Measurements from ENCODE around the gene ARF6. TPM values are rescaled to one million over a fixed set of nuclear protein-coding genes. Genes with fewer than 3 reads are reported as not detected.
A peak's percentile ranks its signal among the peaks of the same experiment; 100 is the strongest.
"Not testable (repeated sequence)": the region's sequence is repeated elsewhere in the genome, so short reads cannot be mapped to it uniquely, and the experiment has no call there.

The ARF6 gene
- total RNA-seq, 8 experiments from 2014 or later = 12.5 to 48.9 (median 29.2) TPM

DNA sequence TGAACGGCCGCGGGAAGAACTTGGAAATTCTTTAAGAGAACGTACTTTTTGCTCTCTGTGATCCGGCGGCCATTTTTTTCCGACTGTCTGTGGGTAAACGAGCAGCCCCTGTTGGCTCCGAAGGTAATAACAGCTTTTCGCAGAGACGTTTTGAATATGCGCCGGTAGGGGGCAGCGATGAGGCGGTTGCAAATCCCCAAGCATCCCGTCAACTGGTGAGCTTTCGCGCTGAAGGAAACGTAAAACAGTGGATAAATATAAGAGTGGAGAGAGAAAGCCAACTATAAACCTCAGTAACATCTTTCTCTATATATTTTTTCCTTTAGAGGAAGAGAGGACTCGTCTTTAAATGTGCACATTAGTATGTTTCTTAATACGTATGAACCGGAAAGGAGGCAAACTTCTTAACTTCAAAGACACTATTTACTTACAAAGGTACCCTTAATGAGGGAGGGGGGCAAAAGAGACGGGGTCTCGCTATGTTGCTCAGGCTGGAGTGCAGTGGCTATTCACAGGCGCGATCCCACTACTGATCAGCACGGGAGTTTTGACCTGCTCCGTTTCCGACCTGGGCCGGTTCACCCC, 30.7 kb upstream of the ARF6 start:
- in situ Hi-C loops (cut with MboI; ENCODE audit: low pct_unique_long_range_greater_than_20kb in 2 of 9, low sequenced_read_pairs in 9 of 9, unreplicated experiment in 9 of 9) = loop anchor here in 8 of 9 experiments (10.0 to 25.0 kb wide), 2 partner anchors 243 to 250 kb away; partner anchors contain the start of gene VCPKMT (in 5 of the 8)
- Histone ChIP-seq H3K4me1 (replicated peaks in 1 of 2) (peaks cover 3 to 6% of the 10 kb centered on the region in 2 donors), H3K27ac (peak overlapping the region; percentile 88 to 93), H3K4me3 (peak overlapping the region; percentile 59 to 81 (median 62))
- peak; percentile 13 to 34 (median 22) for ATAC-seq (replicated peaks in 6 of 8)
- 0 to 7% (median 0%) methylated on average over 5 to 21 of the region's 30 CpGs; no CpG with 5 or more reads in 2 of the 10 experiments for WGBS, 10 experiments

DNA sequence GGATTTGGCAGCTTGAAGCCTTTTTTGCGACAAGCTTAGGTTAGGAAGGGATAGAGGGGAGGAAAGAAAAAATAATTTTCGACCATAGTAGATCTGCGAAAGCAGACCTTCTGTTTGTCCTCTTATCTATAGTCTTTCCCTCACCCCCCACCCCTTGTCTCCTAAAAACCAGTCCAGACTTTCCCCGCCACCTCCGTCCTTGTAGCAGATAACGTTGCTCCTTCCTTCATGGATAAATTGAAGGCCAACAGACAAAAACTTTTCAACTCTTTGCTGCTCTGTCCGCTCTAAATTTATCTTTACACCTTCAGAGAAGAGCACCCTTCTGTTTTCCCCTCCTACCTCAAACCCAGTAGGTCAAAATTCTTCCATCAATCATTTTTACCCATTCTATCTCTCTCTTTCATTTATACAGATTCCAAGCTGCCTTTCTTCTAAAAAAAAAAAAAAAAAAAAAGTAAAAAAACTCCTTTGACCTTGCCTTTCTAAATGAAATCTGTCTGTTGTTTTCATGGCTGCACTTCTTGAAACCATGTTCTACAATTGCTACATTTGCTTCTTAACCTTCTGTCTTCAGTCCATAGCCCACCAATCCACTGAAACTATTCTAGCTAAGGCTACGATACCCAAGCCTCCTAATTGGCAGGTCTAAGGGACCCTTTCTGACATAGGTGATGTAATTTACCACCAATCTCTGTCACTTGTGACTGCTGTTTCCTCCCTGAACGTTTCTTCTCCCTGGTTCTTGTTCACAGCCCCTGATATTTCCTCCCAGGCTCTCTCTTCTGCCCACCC, 29.2 kb upstream of the ARF6 start:
- Histone ChIP-seq H3K4me1 (replicated peaks in 1 of 2) (peaks cover 3 to 7% of the 10 kb centered on the region in 2 donors), H3K4me3 (peak overlapping the region; percentile 59 to 81 (median 62)), H3K27ac (peak overlapping the region; percentile 74 to 82)
- in situ Hi-C loops (cut with MboI; ENCODE audit: low pct_unique_long_range_greater_than_20kb in 2 of 9, low sequenced_read_pairs in 9 of 9, unreplicated experiment in 9 of 9) = loop anchor here in 8 of 9 experiments (10.0 to 25.0 kb wide), 2 partner anchors 241 to 249 kb away; partner anchors contain the start of gene VCPKMT (in 5 of the 8)
- 5 to 50% (median 24%) methylated on average over 1 to 9 of the region's 9 CpGs for WGBS, 10 experiments
- no peak for ATAC-seq (replicated peaks in 6 of 8)

DNA sequence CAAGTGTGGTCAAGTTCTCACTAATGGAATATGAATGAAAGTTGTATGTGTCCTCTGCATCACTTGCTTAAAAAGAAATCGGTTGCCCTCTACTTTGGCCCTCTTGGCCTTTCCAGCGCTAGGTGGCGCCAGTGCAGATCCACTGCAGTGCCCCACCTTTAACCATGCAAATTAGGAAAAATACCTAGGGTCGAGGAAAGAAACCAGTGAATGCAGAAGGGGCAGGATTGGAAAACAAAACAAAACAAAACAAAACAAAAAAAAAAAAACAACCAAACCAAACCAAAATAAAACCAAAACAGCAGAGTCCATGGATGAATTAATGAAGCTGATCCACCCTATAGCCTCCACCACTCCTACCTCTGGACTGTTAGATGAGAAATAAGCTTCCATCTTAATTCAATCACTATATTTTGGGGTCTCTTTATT, 27.4 kb upstream of the ARF6 start:
- H3K4me1 ChIP-seq (replicated peaks in 1 of 2) = peaks cover 3 to 12% of the 10 kb centered on the region in 2 donors
- no peak for ATAC-seq (replicated peaks in 6 of 8)
- in situ Hi-C loops (cut with MboI; ENCODE audit: low pct_unique_long_range_greater_than_20kb in 2 of 9, low sequenced_read_pairs in 9 of 9, unreplicated experiment in 9 of 9) = loop anchor here in 8 of 9 experiments (10.0 to 25.0 kb wide), 2 partner anchors 239 to 247 kb away; partner anchors contain the start of gene VCPKMT (in 5 of the 8)
- H3K4me3 ChIP-seq = no peak overlapping the region
- WGBS, 10 experiments = 0 to 33% (median 0%) methylated on average over 1 to 4 of the region's 4 CpGs
- H3K27ac ChIP-seq = no peak overlapping the region

DNA sequence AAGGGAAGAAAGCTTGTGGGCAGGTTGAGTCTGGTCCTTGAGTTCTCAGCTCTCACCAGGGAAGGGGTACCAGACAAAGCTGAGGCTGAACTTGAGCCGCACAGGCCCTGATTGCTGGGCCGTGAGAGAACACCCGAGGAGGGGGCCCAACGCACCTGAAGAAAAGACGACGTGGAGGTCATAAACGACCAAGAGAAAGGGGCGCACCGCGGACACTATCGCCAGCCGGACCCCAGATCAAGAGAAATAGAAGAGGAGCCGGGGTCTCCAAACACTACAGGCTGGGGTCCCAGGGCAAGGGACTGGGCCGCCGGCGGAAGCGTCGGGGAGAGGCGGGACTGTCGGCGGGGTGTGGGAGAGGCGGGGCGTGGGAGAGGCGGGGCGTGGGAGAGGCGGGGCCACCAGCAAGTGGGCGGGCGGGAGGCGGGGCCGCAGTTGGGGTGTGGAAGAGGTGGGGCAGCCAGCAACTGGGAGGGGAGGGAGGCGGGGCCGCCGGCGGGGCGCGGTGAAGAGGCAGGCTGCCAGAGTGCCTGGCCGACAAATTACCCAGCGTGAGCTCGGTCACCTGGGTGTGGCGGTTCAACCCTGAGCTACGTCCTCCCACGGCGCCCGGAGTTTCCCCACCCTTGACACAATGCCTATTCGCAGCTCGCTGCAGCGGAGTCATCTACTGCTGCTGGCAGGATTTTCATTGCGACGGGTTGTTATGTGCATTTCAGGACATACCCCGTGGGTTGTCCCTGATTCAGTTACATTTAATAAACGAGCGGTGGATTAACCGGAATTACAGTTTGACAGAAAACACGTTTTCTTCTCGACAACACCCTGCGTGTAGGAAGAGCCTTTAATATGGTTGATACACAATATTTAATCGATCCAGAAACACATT, 24.8 kb upstream of the ARF6 start:
- Histone ChIP-seq H3K4me3 (peak overlapping the region; percentile 35 to 51 (median 47)), H3K4me1 (replicated peaks in 1 of 2) (peaks cover 3 to 12% of the 10 kb centered on the region in 2 donors), H3K27ac (peak overlapping the region; percentile 74 to 78)
- 0 to 37% (median 9%) methylated on average over 2 to 13 of the region's 57 CpGs for WGBS, 10 experiments
- peak; percentile 94 to 98 (median 96) for ATAC-seq (replicated peaks in 6 of 8)
- in situ Hi-C loops (cut with MboI; ENCODE audit: low pct_unique_long_range_greater_than_20kb in 2 of 9, low sequenced_read_pairs in 9 of 9, unreplicated experiment in 9 of 9) = loop anchor here in 8 of 9 experiments (10.0 to 25.0 kb wide), 2 partner anchors 237 to 244 kb away; partner anchors contain the start of gene VCPKMT (in 5 of the 8)

DNA sequence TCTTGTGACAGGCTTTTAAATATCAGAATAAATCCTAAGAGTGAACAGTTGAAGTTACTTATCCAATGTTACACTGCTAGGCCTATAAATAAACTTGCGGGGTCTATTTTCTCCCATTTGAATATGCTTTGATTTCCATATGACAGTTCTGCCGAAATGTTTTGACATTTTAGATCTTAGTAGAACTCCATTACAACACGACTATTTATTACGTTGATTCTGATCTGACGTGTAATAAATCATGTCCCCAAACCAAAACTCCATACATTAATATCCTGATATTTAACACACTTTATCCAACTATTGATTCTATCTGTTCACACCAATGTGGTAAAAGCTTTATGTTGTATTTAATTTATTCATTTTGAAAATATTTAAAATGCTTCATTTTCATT, 24.2 kb upstream of the ARF6 start:
- in situ Hi-C loops (cut with MboI; ENCODE audit: low pct_unique_long_range_greater_than_20kb in 2 of 9, low sequenced_read_pairs in 9 of 9, unreplicated experiment in 9 of 9) = loop anchor here in 8 of 9 experiments (10.0 to 25.0 kb wide), 2 partner anchors 236 to 244 kb away; partner anchors contain the start of gene VCPKMT (in 5 of the 8)
- Histone ChIP-seq H3K4me3 (peak overlapping the region; percentile 35 to 51 (median 47)), H3K4me1 (replicated peaks in 1 of 2) (peaks cover 3 to 11% of the 10 kb centered on the region in 2 donors), H3K27ac (peak overlapping the region; percentile 59 to 60)
- WGBS, 10 experiments = 0 to 74% (median 39%) methylated on average over 2 to 5 of the region's 5 CpGs
- peak in 1 of 8 experiments; percentile 1 for ATAC-seq (replicated peaks in 6 of 8)

DNA sequence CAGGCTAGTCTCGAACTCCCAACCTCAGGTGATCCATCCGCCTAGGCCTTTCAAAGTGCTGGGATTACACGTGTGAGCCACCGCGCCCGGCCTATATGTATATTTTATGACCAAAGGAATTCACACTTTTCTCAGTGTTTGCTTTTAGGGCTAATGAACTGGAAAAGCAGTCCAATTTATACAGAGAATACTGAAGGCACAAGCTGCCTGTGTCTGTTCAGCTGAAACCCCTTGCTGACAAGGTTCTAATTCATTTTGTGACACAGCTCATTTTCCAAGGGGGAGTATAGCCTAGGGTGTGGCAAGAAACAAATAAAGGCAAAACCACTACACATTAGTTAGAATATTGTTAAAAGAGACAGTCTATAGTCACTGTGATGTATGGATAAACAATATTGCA, 22.0 kb upstream of the ARF6 start:
- no peak for ATAC-seq (replicated peaks in 6 of 8)
- H3K27ac ChIP-seq = no peak overlapping the region
- H3K4me3 ChIP-seq = no peak overlapping the region
- H3K4me1 ChIP-seq (replicated peaks in 1 of 2) = peaks cover 0 to 5% of the 10 kb centered on the region in 2 donors
- in situ Hi-C loops (cut with MboI; ENCODE audit: low pct_unique_long_range_greater_than_20kb in 2 of 9, low sequenced_read_pairs in 9 of 9, unreplicated experiment in 9 of 9) = loop anchor here in 5 of 9 experiments (25.0 kb wide), 1 partner anchor 241 kb away; the partner anchor contains the start of gene VCPKMT (in 5 of the 5)
- 60 to 86% (median 73%) methylated on average over 1 to 6 of the region's 6 CpGs; no CpG with 5 or more reads in 4 of the 10 experiments for WGBS, 10 experiments

DNA sequence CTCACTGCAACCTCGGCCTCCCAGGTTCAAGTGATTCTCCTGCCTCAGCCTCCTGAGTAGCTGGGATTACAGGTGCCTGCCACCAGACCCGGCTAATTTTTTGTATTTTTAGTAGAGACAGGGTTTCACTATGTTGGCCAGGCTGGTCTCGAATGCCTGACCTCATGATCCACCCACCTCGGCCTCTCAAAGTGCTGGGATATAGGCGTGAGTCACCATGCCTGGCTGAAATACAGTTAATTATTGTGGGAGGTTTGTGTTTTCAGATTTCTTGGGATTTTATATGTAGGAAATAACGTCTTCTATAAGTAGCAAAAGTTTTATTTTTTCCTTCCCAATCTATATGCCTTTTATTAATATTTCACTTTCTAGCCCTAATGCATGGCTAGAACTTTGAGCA, 19.3 kb upstream of the ARF6 start:
- not testable (repeated sequence) for ATAC-seq (replicated peaks in 6 of 8); H3K4me1 ChIP-seq (replicated peaks in 1 of 2); H3K27ac ChIP-seq; H3K4me3 ChIP-seq
- in situ Hi-C loops (cut with MboI; ENCODE audit: low pct_unique_long_range_greater_than_20kb in 2 of 9, low sequenced_read_pairs in 9 of 9, unreplicated experiment in 9 of 9) = loop anchor here in 5 of 9 experiments (25.0 kb wide), 1 partner anchor 239 kb away; the partner anchor contains the start of gene VCPKMT (in 5 of the 5)
- 10 to 88% (median 74%) methylated on average over 1 to 5 of the region's 6 CpGs; no CpG with 5 or more reads in 2 of the 10 experiments for WGBS, 10 experiments

DNA sequence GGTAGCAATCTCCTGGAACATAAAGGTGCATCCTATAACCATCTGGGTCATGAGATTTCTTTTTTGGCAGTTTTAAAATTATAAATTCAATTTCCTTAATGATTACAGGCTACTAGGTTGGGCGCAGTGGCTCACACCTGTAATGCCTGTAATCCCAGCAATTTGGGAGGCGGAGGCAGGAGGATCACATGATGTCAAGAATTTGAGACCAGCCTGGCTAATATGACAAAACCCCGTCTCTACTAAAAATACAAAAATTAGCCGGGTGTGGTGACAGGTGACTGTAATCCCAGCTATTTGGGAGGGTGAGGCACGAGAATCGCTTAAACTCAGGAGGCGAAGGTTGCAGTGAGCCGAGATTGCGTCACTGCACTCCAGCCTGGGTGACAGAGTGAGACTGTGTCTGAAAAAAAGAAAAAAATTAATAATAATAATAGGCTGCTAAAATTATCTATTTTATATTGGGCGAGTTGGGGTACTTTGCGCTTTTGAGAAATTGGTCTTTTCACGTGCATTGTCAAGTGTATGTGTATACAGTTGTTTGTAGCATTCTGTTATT, 17.2 kb upstream of the ARF6 start:
- Histone ChIP-seq H3K4me1 (replicated peaks in 1 of 2) (no peaks in the 10 kb centered on the region), H3K4me3 (no peak overlapping the region), H3K27ac (no peak overlapping the region)
- in situ Hi-C loops (cut with MboI; ENCODE audit: low pct_unique_long_range_greater_than_20kb in 2 of 9, low sequenced_read_pairs in 9 of 9, unreplicated experiment in 9 of 9) = no loop called here
- 73 to 94% (median 88%) methylated on average over 3 to 12 of the region's 12 CpGs for WGBS, 10 experiments
- ATAC-seq (replicated peaks in 6 of 8) = no peak

DNA sequence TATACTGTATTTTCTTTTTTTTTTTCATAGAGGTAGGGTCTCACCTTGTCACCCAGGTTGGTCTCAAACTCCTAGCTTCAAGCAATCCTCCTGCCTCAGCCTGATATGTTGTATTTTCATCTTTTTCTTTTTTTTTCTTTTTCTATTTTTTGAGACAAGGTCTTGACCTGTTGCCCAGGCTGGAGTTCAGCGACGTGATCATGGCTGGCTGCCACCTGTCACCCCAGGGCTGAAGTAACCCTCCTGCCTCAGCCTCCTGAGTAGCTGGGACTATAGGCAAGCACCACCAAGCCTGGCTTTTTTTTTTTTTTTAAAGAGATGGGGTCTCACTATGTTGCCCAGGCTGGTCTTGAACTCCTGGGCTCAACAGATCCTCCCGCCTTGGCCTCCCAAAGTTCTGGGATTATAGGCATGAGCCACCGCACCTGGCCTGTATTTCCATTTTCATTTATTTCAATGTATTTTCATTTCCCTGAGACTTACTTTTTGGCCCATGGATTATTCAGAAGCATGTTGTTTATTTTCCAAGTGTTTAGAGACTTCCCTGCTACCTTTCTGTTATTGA, 16.2 kb upstream of the ARF6 start:
- no peak overlapping the region for H3K4me3 ChIP-seq
- no peak overlapping the region for H3K27ac ChIP-seq
- in situ Hi-C loops (cut with MboI; ENCODE audit: low pct_unique_long_range_greater_than_20kb in 2 of 9, low sequenced_read_pairs in 9 of 9, unreplicated experiment in 9 of 9) = no loop called here
- ATAC-seq (replicated peaks in 6 of 8) = no peak
- peaks cover 0 to 2% of the 10 kb centered on the region in 2 donors for H3K4me1 ChIP-seq (replicated peaks in 1 of 2)
- 33 to 92% (median 66%) methylated on average over 2 to 4 of the region's 4 CpGs; no CpG with 5 or more reads in 1 of the 10 experiments for WGBS, 10 experiments

DNA sequence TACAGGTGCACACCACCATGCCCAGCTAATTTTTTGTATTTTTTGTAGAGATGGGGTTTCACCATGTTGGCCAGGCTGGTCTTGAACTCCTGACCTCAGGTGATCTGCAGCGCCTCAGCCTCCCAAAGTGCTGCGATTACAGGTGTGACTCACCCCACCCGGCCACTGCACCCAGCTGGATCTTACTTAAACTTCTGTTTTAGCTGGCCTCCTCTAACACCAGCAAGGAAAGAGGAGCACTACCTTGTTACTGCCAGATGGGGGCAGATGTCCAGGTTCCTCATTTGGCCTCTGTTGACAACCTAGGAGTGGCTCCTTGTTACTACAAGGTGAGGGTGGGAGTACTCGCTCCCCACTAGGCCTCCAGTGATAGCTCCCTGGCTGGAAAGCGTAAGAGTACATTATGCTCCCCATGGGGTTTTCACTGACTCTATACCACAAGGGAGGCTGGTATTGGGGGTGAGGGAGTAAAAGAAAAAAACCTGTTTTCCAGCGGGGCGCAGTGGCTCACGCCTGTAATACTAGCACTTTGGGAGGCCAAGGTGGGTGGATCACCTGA, 13.2 kb upstream of the ARF6 start:
- in situ Hi-C loops (cut with MboI; ENCODE audit: low pct_unique_long_range_greater_than_20kb in 2 of 9, low sequenced_read_pairs in 9 of 9, unreplicated experiment in 9 of 9) = no loop called here
- 36 to 100% (median 89%) methylated on average over 1 to 7 of the region's 8 CpGs; no CpG with 5 or more reads in 5 of the 10 experiments for WGBS, 10 experiments
- peak in 4 of 8 experiments; percentile 10 to 42 (median 25) for ATAC-seq (replicated peaks in 6 of 8)
- H3K27ac ChIP-seq = no peak overlapping the region
- H3K4me3 ChIP-seq = no peak overlapping the region
- peaks cover 0 to 3% of the 10 kb centered on the region in 2 donors for H3K4me1 ChIP-seq (replicated peaks in 1 of 2)

DNA sequence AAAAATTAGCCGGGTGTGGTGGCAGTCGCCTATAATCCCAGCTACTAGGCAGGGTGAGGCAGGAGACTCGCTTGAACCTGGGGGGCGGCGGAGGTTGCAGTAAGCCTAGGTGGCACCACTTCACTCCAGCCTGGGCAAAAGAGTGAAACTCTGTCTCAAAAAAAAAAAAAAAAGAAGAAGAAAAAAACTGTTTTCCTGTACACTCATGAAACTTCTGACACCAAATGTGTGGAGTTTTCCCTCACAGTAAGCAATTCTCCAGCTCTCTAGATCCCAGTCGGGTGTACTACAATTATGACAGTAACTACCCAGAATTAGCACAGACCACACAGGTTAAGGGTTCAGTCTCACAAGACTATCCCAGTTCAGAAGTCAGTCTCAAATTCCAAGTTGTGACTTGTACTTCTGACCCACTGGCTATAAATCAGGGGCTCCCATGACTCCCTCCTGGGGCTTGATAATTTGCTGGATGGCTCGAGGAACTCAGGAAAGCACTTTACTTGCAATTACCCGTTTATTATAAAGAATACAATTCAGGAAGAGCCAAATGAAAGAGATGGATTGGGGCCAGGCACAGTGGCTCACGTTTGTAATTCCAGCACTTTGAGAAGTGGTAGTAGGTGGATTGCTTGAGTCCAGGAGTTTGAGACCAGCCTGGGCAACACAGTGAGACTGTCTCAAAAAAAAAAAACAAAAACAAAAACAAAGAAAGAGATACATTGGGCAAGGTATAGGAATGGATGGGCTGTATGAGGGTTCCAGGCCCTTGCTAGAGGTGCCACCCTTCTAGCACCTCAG, 12.4 kb upstream of the ARF6 start:
- in situ Hi-C loops (cut with MboI; ENCODE audit: low pct_unique_long_range_greater_than_20kb in 2 of 9, low sequenced_read_pairs in 9 of 9, unreplicated experiment in 9 of 9) = no loop called here
- WGBS, 10 experiments = 0 to 83% (median 28%) methylated on average over 1 to 6 of the region's 9 CpGs
- Histone ChIP-seq H3K27ac (no peak overlapping the region), H3K4me3 (no peak overlapping the region), H3K4me1 (replicated peaks in 1 of 2) (peaks cover 0 to 3% of the 10 kb centered on the region in 2 donors)
- no peak for ATAC-seq (replicated peaks in 6 of 8)

All from motor neuron (in vitro differentiated cells).